ENCODE results near the gene ZBTB42.

The ZBTB42 gene

GRCh38 chr14:104795781-104796686, 4.9 kb upstream of the ZBTB42 start:
- DNase-seq: peak; percentile 80

DNA sequence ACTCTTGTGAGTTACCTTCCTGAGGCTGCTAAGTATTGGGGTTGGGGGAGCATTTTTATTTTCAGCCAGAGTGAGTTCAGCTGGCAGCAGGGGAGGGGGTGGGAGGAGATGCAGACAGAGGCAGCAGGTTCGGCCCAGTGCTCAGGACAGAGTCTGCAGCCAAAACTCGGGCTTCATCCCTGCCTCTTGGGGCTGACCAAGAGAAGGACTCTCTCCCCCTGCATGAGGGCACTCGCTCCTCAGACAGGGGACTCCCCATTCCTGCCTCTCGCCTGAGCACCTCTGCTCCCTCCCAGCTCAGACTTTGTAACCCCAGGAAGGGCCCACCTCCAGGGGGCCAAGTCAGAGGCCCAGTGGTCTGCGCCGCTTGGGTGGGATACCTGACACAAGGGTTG, 4.2 kb upstream of the ZBTB42 start:
- DNase-seq: no peak

DNA sequence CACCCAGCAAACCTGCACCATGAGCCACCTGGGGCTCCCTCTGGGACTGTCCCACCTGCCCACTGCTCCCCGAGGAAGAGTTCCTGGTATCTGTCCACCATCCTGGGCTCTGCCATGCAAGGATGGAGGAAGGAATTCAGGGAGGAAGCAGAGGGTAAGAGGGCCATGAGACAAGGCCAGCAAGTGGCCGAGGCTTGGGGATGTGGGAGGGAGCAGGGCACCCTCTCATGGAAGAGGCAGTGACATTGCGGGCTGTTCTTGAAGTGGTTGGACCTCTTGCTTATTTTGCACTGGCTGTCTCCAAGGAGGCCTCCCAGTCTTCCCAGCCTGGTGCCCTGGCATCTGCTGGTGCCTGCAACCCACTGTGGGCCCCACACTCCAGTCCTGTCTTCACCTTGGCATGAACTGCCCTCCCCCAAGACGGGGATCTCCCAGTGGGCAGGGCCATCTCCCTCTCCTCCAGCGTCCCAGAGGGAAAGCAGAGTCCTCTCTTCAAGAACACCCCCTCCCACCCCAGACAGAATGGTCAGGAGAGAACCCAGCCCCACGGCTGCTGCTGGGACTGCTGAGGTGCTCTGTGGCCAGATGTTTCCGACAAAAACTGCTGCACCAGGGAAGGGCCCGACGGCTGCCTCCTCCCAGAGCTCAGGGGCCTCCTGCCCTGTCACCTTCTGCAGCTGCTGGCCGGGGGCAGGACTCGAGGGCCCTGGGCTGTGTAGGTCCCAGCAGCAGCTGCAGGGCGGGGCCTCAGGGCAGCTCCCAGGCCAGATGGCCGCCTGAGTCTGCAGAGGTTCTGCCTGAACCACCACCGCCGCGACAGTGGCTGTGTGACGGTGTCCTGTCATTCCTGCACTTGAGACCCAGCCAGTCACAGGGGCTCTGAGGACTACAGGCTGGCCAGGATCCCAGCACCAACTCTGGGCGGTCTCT, 3.5 kb upstream of the ZBTB42 start:
- DNase-seq: no peak

DNA sequence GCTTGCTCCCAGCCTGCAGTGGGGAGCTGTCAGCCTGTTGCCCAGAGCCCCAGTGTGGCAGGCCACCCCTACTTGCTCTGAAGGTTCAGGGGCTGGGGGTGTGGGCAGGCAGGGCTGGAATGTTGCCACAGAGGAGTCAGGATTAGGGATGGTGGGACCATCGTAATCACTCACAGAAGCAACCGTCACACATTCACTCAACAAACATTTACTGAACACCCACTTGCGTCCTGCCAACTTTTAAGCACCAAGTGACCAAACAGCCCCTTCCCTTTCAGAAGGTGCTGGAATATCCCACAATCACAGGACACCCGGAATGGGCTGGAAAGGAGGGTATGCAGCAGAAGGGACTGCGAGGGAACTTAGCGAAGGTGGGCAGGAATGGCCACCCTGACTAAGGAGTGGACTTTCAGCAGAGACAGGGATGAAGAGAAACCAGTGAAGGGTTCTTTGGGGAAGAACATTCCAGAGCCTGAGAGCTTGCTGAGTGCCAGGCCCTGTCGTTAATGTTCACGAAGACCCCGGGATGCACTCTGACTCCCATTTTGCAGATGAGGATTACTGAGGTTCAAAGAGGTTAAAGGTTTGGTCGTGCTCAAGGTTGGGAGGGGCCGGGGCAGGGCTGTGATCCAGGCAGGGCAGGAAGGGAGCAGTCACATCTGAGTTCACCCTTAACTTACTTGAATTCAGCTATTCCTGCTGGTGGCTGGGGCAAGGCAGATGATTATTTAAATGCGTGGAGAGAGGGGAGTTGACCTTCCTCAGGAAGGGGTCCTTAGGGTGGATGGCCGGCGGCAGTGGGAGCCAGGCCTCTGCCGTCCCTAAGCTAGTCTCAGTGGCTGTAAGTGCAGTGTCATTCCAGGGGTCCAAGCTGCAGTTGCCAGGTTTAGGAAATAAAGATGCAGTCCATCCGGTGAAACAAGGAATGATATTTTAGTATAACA, 2.3 kb upstream of the ZBTB42 start:
- no peak for DNase-seq

- DNase-seq: no peak
Measured at GRCh38 chr14:104799244-104800014, 1.5 kb upstream of the ZBTB42 start.

GRCh38 chr14:104800015-104800770, 708 bp upstream of the ZBTB42 start:
- peak; percentile 90 for DNase-seq

DNA sequence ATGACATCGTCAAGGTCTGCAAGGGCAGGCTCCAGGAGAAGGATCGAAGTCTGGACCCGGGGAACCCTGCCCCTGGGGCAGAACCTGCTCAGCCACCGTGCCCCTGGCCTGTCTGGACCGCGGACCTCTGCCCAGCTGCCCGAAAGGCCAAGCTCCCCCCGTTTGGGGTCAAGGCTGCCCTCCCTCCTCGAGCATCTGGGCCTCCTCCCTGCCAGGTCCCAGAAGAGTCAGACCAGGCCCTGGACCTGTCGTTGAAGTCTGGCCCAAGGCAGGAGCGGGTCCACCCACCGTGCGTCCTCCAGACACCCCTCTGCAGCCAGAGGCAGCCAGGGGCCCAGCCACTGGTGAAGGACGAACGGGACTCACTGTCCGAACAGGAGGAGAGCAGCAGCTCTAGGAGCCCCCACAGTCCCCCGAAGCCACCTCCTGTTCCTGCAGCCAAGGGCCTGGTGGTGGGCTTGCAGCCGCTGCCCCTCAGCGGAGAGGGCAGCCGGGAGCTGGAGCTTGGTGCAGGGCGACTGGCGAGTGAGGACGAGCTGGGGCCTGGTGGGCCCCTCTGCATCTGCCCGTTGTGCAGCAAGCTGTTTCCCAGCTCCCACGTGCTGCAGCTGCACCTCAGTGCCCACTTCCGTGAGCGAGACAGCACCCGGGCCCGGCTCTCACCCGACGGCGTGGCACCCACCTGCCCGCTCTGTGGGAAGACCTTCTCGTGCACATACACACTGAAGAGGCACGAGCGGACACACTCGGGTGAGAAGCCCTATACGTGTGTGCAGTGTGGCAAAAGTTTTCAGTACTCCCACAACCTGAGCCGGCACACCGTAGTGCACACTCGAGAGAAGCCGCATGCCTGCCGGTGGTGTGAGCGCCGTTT, 856 bp downstream of the ZBTB42 start:
- no peak for DNase-seq

DNA sequence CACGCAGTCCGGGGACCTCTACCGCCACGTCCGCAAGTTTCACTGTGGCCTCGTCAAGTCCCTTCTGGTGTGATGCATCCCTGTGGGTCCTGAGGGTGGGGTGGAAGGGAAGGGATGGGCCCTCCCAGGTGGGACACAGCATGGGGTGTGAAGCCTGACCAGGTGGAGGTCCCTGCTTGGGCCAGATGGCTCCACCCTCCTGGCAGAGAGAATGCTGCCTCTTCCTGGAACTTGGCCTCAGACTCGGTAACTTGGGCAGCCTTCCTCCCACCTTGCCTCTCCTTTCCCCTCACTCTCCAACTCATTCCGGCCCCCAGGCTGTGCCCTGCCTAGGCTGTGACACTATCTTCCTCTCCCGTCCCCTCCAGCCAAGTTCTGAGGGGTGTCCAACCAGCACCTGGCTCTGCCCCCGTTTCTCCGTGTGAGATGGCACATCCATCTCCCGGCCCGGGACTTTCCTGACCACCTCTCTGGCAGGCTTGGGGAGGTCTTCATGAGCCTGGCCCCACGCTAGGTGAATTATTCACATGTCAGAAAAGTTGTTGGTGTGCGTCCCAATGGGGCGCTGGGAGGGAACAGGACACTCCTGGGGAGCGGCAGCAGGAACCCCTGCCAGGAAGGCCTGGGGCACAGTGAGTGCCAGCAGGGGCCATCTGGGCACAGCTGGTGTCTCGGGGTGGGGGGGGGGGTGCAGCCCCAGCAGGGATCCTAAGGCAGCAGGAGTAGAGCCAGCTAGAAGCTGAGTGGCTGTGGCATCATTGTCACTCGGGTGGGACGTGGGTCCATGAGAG, 1.7 kb downstream of the ZBTB42 start:
- peak; percentile 69 for DNase-seq

DNA sequence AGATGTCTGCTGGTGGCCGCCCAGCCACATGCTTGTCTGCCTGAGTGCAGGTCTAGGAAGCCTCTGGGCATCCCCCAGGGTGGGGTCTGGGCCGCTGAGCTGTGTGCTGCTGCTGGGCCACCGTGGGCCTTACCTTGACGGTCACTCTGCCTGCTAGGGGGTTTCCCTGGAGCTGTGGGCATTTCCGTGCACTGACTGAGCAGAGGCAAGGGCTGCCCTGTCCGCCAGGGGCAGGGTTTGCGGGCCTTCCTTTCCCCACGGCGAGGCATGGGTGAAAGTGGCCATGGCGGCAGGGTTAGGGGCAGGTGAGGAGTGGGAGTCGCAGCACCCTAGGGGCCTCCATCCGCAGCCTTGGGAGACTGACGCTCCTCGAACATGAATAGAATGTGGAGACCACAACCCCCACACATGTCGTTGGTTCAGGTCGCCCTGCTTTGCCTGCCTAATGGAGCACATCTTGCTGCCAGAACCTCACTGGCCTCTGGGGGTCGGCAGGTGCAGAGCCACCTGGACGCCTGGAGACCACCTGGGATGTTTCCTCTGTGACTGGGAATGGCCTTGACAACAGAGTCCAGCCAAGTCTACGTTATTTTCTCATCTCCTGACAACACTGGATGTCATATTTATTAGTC, 2.5 kb downstream of the ZBTB42 start:
- DNase-seq: peak; percentile 69

- no peak for DNase-seq
Measured at GRCh38 chr14:104803912-104804410, 3.1 kb downstream of the ZBTB42 start.

DNA sequence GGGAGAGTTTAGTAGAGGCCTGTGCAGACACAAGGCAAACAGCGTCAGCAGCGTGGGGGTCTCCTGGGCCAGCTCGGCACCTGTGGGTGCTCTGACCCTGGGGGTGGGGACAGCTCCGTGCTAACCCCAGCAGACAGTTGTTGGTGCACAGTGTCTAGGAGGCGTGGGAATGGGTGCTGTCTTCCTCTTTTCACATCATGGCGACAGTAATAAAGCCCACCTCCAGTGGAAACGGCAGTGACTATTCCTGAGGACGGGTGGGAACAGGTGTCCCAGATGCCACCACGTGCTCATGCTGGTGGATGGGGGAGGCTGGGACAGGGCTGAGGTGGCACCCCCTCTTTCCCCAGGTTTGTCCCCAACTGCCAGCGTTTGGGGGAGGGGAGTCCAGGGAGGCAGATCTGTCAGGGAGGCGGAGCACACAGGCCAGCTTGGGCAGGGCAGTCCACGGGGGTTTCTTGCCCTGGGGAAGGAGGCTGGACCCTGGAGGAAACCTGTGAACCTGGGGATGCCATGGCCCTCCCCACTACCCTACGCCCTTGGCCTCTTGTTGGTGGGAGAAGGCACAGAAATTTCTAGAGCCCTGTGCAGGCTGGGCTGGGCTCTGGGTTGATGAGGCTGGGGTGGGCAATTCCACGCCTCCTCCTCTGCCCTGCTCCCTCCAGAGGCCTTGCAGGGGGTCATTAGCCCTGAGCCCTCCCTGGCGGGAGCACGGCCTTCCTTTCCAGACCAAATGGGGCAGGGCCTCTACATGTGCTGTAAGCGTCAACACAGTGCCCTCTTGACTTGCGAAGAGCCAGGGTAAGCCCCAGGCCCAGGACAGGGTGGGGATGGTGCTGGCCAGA, 3.8 kb downstream of the ZBTB42 start:
- no peak for DNase-seq

- peak; percentile 77 for DNase-seq
Measured at GRCh38 chr14:104805326-104805678, 4.4 kb downstream of the ZBTB42 start.

- DNase-seq: no peak
Measured at GRCh38 chr14:104805941-104806624, 5.2 kb downstream of the ZBTB42 start.

DNA sequence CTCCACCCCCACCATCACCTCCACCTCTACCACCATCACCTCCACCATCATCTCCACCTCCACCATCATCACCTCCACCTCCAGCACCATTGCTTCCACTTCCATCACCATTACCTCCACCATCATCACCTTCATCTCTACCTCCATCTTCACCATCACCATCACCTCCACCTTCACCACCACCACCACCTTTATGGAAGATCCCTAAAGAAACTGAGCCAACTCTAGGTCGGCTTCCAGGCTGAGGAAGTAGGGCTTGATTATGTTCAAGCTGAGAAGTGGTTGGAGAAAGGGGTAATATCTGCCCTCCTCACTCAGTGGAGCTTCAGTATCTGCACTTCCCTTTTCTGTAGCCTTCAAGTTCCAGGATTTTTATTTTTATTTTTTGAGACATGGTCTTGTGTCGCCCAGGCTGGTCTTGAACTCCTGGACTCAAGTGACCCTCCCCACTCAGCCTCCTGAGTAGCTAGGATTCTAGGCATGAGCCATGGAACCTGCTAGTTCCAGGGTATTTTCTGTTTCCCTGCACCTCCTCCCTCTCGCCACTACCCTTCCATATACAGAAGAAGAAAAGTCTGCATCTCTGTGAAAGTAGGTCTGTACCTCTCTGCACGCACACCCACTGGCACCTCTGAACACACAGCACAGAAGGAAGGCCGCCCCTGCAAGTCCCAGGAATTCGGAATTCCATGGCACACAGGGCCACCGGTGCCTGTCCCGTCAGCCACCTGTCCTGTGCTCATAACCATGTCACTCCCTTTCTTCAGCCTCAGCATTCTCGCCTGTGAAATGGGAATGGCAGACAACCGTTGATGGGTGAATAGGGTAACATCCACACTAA, 5.9 kb downstream of the ZBTB42 start:
- no peak for DNase-seq

DNA sequence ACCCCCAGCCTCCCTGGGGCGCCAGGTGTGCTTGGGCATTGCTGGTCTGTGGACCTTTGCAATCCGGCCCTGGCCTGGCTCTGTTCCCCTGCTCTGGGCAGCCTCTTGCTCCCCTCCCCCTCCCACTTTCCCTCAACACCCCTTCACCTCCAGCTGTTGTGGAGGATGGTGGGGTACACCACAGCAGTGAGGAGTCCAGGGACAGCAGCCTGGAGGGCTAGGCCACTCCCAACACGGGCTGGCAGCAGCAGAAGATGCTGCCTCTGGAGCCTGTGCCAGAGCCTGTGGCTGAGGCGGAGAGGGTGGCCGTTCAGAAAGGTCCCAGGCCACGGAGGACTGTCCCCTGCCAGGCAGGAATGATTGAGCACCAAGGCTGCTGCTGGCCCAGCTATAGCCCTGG, 7.6 kb downstream of the ZBTB42 start:
- DNase-seq: no peak

- DNase-seq: no peak
Measured at GRCh38 chr14:104810316-104810715, 9.4 kb downstream of the ZBTB42 start.

All from NCI-H69 (cell line).